ENCODE results near the gene GABBR1. TPM values are rescaled to one million over a fixed set of nuclear protein-coding genes. Genes with fewer than 3 reads are reported as not detected.
A peak's percentile ranks its signal among the peaks of the same experiment; 100 is the strongest.

GABBR1 gene
- total RNA-seq, 5 donors from 2014 or later (not counting 1 experiment from before 2014, with no cell fraction given), result 48.0 to 82.7 (median 74.8) TPM

GRCh38 chr6:29649701-29650673 is 17.0 kb upstream of the GABBR1 start:
- H3K4me3 Mint-ChIP-seq, result peak overlapping the region; percentile 83 to 96 (median 93)

GRCh38 chr6:29647927-29648642 is 15.1 kb upstream of the GABBR1 start:
- Mint-ChIP-seq H3K4me3 (peak overlapping the region in 1 of 3 donors; percentile 83), H3K4me1 (peaks cover 11 to 26% (median 14%) of the 10 kb centered on the region in 3 donors)
- no peak for ATAC-seq (replicated peaks in 1 of 4)

More at GRCh38 chr6:29649701-29650673, 17.0 kb upstream of the GABBR1 start:
- H3K36me3 ChIP-seq (ENCODE audit: control insufficient read depth in 2 of 2, extremely low read depth in 1 of 2, insufficient read depth in 1 of 2, low read length in 1 of 2), result no peaks in the 10 kb centered on the region
- peaks cover 4 to 6% of the 10 kb centered on the region in 2 donors for H3K27me3 Mint-ChIP-seq
- peaks cover 0 to 5% of the 10 kb centered on the region in 2 experiments for H3K27me3 ChIP-seq (replicated peaks in 1 of 2; ENCODE audit: control insufficient read depth in 2 of 2, extremely low read depth in 1 of 2, insufficient read depth in 2 of 2, low read length in 1 of 2)
- peak overlapping the region; percentile 99 to 100 for H3K27ac Mint-ChIP-seq
- peak overlapping the region; percentile 81 to 89 for H3K4me3 ChIP-seq (ENCODE audit: control insufficient read depth in 1 of 2, extremely low read depth in 1 of 2, low read length in 1 of 2)
- H3K27ac ChIP-seq (ENCODE audit: low read length), result peak overlapping the region; percentile 99
- ChIA-PET POLR2A (interaction anchor here in 1 of 2 donors (0.6 to 2.0 kb wide), 3 partner anchors 8 to 567 kb away, joined by 3 to 6 read pairs (median 3); no protein-coding TSS in a partner anchor), CTCF (interaction anchor here (0.7 to 2.4 kb wide), 15 partner anchors 8 to 1089 kb away, joined by 3 to 21 read pairs (median 4); partner anchors contain the start of gene GABBR1 (in 1 of the 2))
- DNase-seq (peak; percentile 92 to 99 (median 98)), ATAC-seq (replicated peaks in 1 of 4) (peak; percentile 93 to 97 (median 96))
- 0% methylated on average over 14 of the region's 33 CpGs for WGBS (ENCODE audit: insufficient coverage)
- H3K4me1 Mint-ChIP-seq, result peaks cover 10 to 17% (median 13%) of the 10 kb centered on the region in 3 donors
- no peaks in the 10 kb centered on the region for H3K9me3 Mint-ChIP-seq
- no peaks in the 10 kb centered on the region for H3K36me3 Mint-ChIP-seq
- no peaks in the 10 kb centered on the region for H3K9me3 ChIP-seq
- peaks cover 6 to 16% of the 10 kb centered on the region in 2 experiments for H3K4me1 ChIP-seq (ENCODE audit: control insufficient read depth in 1 of 2, extremely low read depth in 1 of 2, insufficient read depth in 2 of 2, low read length in 2 of 2)

GRCh38 chr6:29641430-29642148 is 8.6 kb upstream of the GABBR1 start:
- no peak overlapping the region for H3K4me3 ChIP-seq (ENCODE audit: control insufficient read depth in 1 of 2, extremely low read depth in 1 of 2, low read length in 1 of 2)
- peak in 15 of 35 experiments; percentile 14 to 60 (median 29) for DNase-seq
- POLR2A ChIA-PET, result interaction anchor here in 1 of 2 donors (1.3 kb wide), 1 partner anchor 8 kb away, joined by 6 read pairs; no protein-coding TSS in a partner anchor

More at GRCh38 chr6:29647927-29648642, 15.1 kb upstream of the GABBR1 start:
- Mint-ChIP-seq H3K36me3 (no peaks in the 10 kb centered on the region), H3K27me3 (no peaks in the 10 kb centered on the region), H3K9me3 (no peaks in the 10 kb centered on the region), H3K27ac (no peak overlapping the region)
- no peaks in the 10 kb centered on the region for H3K9me3 ChIP-seq
- ChIA-PET POLR2A (no interaction called here), CTCF (interaction anchor here in 1 of 2 donors (1.2 to 2.4 kb wide), 2 partner anchors 14 to 15 kb away, joined by 3 to 10 read pairs; partner anchors contain the start of gene GABBR1)
- no peak overlapping the region for H3K4me3 ChIP-seq (ENCODE audit: control insufficient read depth in 1 of 2, extremely low read depth in 1 of 2, low read length in 1 of 2)
- no peak overlapping the region for H3K27ac ChIP-seq (ENCODE audit: low read length)
- DNase-seq, result no peak
- H3K4me1 ChIP-seq (ENCODE audit: control insufficient read depth in 1 of 2, extremely low read depth in 1 of 2, insufficient read depth in 2 of 2, low read length in 2 of 2), result peaks cover 6 to 16% of the 10 kb centered on the region in 2 experiments
- no peaks in the 10 kb centered on the region for H3K36me3 ChIP-seq (ENCODE audit: control insufficient read depth in 2 of 2, extremely low read depth in 1 of 2, insufficient read depth in 1 of 2, low read length in 1 of 2)
- peaks cover 0 to 3% of the 10 kb centered on the region in 2 experiments for H3K27me3 ChIP-seq (replicated peaks in 1 of 2; ENCODE audit: control insufficient read depth in 2 of 2, extremely low read depth in 1 of 2, insufficient read depth in 2 of 2, low read length in 1 of 2)
- 92% methylated on average over 23 of the region's 23 CpGs for WGBS (ENCODE audit: insufficient coverage)

GRCh38 chr6:29637247-29637646 is 4.3 kb upstream of the GABBR1 start:
- no peak overlapping the region for H3K27ac ChIP-seq (ENCODE audit: low read length)

More at GRCh38 chr6:29641430-29642148, 8.6 kb upstream of the GABBR1 start:
- Mint-ChIP-seq H3K27ac (peak overlapping the region; percentile 99 to 100), H3K27me3 (no peaks in the 10 kb centered on the region), H3K9me3 (no peaks in the 10 kb centered on the region), H3K36me3 (no peaks in the 10 kb centered on the region), H3K4me1 (peaks cover 19 to 22% (median 22%) of the 10 kb centered on the region in 3 donors), H3K4me3 (peak overlapping the region in 2 of 3 donors; percentile 58)
- Histone ChIP-seq H3K36me3 (ENCODE audit: control insufficient read depth in 2 of 2, extremely low read depth in 1 of 2, insufficient read depth in 1 of 2, low read length in 1 of 2) (no peaks in the 10 kb centered on the region), H3K27ac (ENCODE audit: low read length) (peak overlapping the region; percentile 55), H3K4me1 (ENCODE audit: control insufficient read depth in 1 of 2, extremely low read depth in 1 of 2, insufficient read depth in 2 of 2, low read length in 2 of 2) (peaks cover 17 to 20% of the 10 kb centered on the region in 2 experiments), H3K27me3 (replicated peaks in 1 of 2; ENCODE audit: control insufficient read depth in 2 of 2, extremely low read depth in 1 of 2, insufficient read depth in 2 of 2, low read length in 1 of 2) (no peaks in the 10 kb centered on the region), H3K9me3 (no peaks in the 10 kb centered on the region)
- CTCF ChIA-PET, result interaction anchor here (0.7 to 2.1 kb wide), 4 partner anchors 9 to 61 kb away, joined by 3 to 23 read pairs (median 12); no protein-coding TSS in a partner anchor
- ATAC-seq (replicated peaks in 1 of 4), result peak; percentile 92 to 98 (median 98)
- 0% methylated on average over 2 of the region's 3 CpGs for WGBS (ENCODE audit: insufficient coverage)

GRCh38 chr6:29633534-29633905 is 537 bp upstream of the GABBR1 start:
- no peaks in the 10 kb centered on the region for H3K36me3 Mint-ChIP-seq
- H3K27ac Mint-ChIP-seq, result peak overlapping the region; percentile 76 to 78
- H3K4me3 Mint-ChIP-seq, result peak overlapping the region; percentile 80 to 95 (median 81)
- ATAC-seq (replicated peaks in 1 of 4), result peak in 2 of 4 experiments; percentile 2 to 3
- Histone ChIP-seq H3K9me3 (no peaks in the 10 kb centered on the region), H3K4me3 (ENCODE audit: control insufficient read depth in 1 of 2, extremely low read depth in 1 of 2, low read length in 1 of 2) (peak overlapping the region; percentile 44 to 77), H3K4me1 (ENCODE audit: control insufficient read depth in 1 of 2, extremely low read depth in 1 of 2, insufficient read depth in 2 of 2, low read length in 2 of 2) (peaks cover 14 to 33% of the 10 kb centered on the region in 2 experiments), H3K27ac (ENCODE audit: low read length) (peak overlapping the region; percentile 52), H3K27me3 (replicated peaks in 1 of 2; ENCODE audit: control insufficient read depth in 2 of 2, extremely low read depth in 1 of 2, insufficient read depth in 2 of 2, low read length in 1 of 2) (peaks cover 0 to 14% of the 10 kb centered on the region in 2 experiments), H3K36me3 (ENCODE audit: control insufficient read depth in 2 of 2, extremely low read depth in 1 of 2, insufficient read depth in 1 of 2, low read length in 1 of 2) (no peaks in the 10 kb centered on the region)
- ChIA-PET CTCF (interaction anchor here in 1 of 2 donors (0.9 to 1.8 kb wide), 3 partner anchors 14 to 20 kb away, joined by 3 to 10 read pairs (median 4); no protein-coding TSS in a partner anchor), POLR2A (interaction anchor here in 1 of 2 donors (0.6 kb wide), 1 partner anchor 9 kb away, joined by 3 read pairs; no protein-coding TSS in a partner anchor)
- no peaks in the 10 kb centered on the region for H3K9me3 Mint-ChIP-seq
- WGBS (ENCODE audit: insufficient coverage), result 52% methylated on average over 9 of the region's 9 CpGs
- H3K27me3 Mint-ChIP-seq, result peaks cover 0 to 2% of the 10 kb centered on the region in 2 donors
- no peak for DNase-seq
- peaks cover 46 to 52% (median 49%) of the 10 kb centered on the region in 3 donors for H3K4me1 Mint-ChIP-seq

More at GRCh38 chr6:29637247-29637646, 4.3 kb upstream of the GABBR1 start:
- Histone ChIP-seq H3K36me3 (ENCODE audit: control insufficient read depth in 2 of 2, extremely low read depth in 1 of 2, insufficient read depth in 1 of 2, low read length in 1 of 2) (no peaks in the 10 kb centered on the region), H3K27me3 (replicated peaks in 1 of 2; ENCODE audit: control insufficient read depth in 2 of 2, extremely low read depth in 1 of 2, insufficient read depth in 2 of 2, low read length in 1 of 2) (peaks cover 0 to 1% of the 10 kb centered on the region in 2 experiments), H3K9me3 (no peaks in the 10 kb centered on the region), H3K4me3 (ENCODE audit: control insufficient read depth in 1 of 2, extremely low read depth in 1 of 2, low read length in 1 of 2) (no peak overlapping the region), H3K4me1 (ENCODE audit: control insufficient read depth in 1 of 2, extremely low read depth in 1 of 2, insufficient read depth in 2 of 2, low read length in 2 of 2) (peaks cover 16 to 23% of the 10 kb centered on the region in 2 experiments)
- DNase-seq (no peak), ATAC-seq (replicated peaks in 1 of 4) (no peak)
- H3K27ac Mint-ChIP-seq, result no peak overlapping the region
- no peaks in the 10 kb centered on the region for H3K9me3 Mint-ChIP-seq
- no peaks in the 10 kb centered on the region for H3K36me3 Mint-ChIP-seq
- peaks cover 24 to 32% (median 31%) of the 10 kb centered on the region in 3 donors for H3K4me1 Mint-ChIP-seq
- H3K4me3 Mint-ChIP-seq, result no peak overlapping the region
- 100% methylated on average over 3 of the region's 9 CpGs for WGBS (ENCODE audit: insufficient coverage)
- no peaks in the 10 kb centered on the region for H3K27me3 Mint-ChIP-seq
- ChIA-PET CTCF (interaction anchor here in 1 of 2 donors (1.9 kb wide), 1 partner anchor 13 kb away, joined by 5 read pairs; no protein-coding TSS in a partner anchor), POLR2A (no interaction called here)
